Calu3 (cell line): ENCODE data around the gene CCDC121. TPM values are rescaled to one million over a fixed set of nuclear protein-coding genes. Genes with fewer than 3 reads are reported as not detected.
"Not testable (repeated sequence)": the region's sequence is repeated elsewhere in the genome, so short reads cannot be mapped to it uniquely, and the experiment has no call there.

Experiments used
- BruUV-seq: library from RNA; stranded (reverse); fragments of 400-500 nt; replicated peaks from 2 replicates; lab custom pipeline; 2021; lab: Mats Ljungman, UMichigan
- CTCF ChIA-PET: fragments of 300-600 bp; sonication (Branson Sonifier 250); formaldehyde crosslinking; loops from one replicate; lab custom pipeline; 2022; ENCODE audit warnings: antibody characterized with exemption; lab: Charles Lee
- DNase-seq: peaks from one replicate; pipeline ENCODE4 v3.0.0; 2022
- H3K27ac Mint-ChIP-seq: one replicate; pipeline ENCODE4 v1.8.0; 2022; ENCODE audit warnings: mixed read lengths; ENCODE audit not compliant: unreplicated experiment
- H3K27me3 Mint-ChIP-seq: one replicate; pipeline ENCODE4 v1.8.0; 2022; ENCODE audit warnings: mixed read lengths; ENCODE audit not compliant: unreplicated experiment
- H3K36me3 Mint-ChIP-seq: one replicate; pipeline ENCODE4 v1.8.0; 2022; ENCODE audit warnings: mild to moderate bottlenecking, moderate library complexity, mixed read lengths; ENCODE audit not compliant: insufficient read depth, unreplicated experiment
- H3K4me1 Mint-ChIP-seq: one replicate; pipeline ENCODE4 v1.8.0; 2022; ENCODE audit warnings: mild to moderate bottlenecking, low read depth, mixed read lengths; ENCODE audit not compliant: unreplicated experiment
- H3K4me3 Mint-ChIP-seq: one replicate; pipeline ENCODE4 v1.8.0; 2022; ENCODE audit warnings: mild to moderate bottlenecking, low read depth, moderate library complexity, mixed read lengths; ENCODE audit not compliant: unreplicated experiment
- H3K9me3 Mint-ChIP-seq: one replicate; pipeline ENCODE4 v1.8.0; 2022; ENCODE audit warnings: low read depth, mixed read lengths; ENCODE audit not compliant: unreplicated experiment
- intact Hi-C: fragments of 100-400 bp; cut with micrococcal nuclease; formaldehyde crosslinking; loops from one replicate; pipeline ENCODE4 v1.10.0; 2022; ENCODE audit not compliant: unreplicated experiment
- total RNA-seq: library from RNA; stranded (reverse); gene quantifications from 2 replicates; pipeline ENCODE4 v1.2.3, GENCODE V29; 2022
- TF ChIP-seq, protein P1 (sequence below): fragments of 200-600 bp; IDR thresholded peaks from one replicate; pipeline ENCODE4 v1.8.0; 2022; ENCODE audit warnings: antibody characterized with exemption; ENCODE audit not compliant: unreplicated experiment

The CCDC121 gene
- total RNA-seq, 1 experiment from 2014 or later = 6.3 TPM

DNA sequence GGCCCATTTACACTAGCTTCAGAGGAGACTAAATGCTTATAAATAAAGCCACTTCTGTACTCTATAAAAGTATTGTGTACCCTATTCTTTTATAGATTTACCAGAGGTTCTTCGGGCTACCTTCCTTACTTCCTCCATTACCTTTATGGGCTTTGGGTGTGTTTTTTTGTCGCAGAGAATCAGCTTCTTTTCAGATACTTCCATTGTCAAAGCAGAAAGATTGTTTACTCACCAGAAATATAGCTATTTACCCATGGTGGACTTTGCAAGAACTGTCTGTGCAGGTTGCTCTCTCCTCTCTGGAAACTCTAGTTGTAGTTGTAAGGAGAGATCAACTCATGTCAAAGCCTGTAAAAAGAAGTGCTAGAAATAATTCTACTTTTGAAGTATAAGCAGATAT, 14.8 kb downstream of the CCDC121 start:
- no TSS peak for BruUV-seq
- Mint-ChIP-seq H3K9me3 (no peaks in the 10 kb centered on the region), H3K27ac (no peak overlapping the region), H3K27me3 (no peaks in the 10 kb centered on the region), H3K36me3 (peaks cover 11% of the 10 kb centered on the region), H3K4me1 (no peaks in the 10 kb centered on the region), H3K4me3 (no peak overlapping the region)
- no peak for DNase-seq
- CTCF ChIA-PET = no interaction called here
- intact Hi-C loops = no loop called here
- TF ChIP-seq, protein P1, sequence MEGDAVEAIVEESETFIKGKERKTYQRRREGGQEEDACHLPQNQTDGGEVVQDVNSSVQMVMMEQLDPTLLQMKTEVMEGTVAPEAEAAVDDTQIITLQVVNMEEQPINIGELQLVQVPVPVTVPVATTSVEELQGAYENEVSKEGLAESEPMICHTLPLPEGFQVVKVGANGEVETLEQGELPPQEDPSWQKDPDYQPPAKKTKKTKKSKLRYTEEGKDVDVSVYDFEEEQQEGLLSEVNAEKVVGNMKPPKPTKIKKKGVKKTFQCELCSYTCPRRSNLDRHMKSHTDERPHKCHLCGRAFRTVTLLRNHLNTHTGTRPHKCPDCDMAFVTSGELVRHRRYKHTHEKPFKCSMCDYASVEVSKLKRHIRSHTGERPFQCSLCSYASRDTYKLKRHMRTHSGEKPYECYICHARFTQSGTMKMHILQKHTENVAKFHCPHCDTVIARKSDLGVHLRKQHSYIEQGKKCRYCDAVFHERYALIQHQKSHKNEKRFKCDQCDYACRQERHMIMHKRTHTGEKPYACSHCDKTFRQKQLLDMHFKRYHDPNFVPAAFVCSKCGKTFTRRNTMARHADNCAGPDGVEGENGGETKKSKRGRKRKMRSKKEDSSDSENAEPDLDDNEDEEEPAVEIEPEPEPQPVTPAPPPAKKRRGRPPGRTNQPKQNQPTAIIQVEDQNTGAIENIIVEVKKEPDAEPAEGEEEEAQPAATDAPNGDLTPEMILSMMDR = no peak

DNA sequence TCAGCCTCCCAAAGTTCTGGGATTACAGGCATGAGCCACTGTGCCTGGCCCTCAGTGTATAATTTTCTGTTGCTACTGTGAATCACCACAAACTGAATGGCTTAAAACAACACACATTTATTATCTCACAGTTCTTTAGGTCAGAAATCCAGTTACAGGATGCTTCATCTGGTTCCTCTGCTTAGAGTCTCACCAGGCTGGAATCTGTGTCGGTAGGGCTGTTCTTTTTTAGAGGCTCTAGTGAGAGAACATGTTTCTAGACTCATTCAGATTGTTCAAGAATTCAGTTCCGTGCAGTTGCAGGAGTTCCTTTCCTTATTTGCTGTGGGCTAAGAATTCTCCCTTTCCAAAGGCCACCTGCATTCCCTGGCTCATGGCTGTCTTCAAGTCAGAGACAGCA, 22.2 kb downstream of the CCDC121 start:
- H3K4me3 Mint-ChIP-seq = no peak overlapping the region
- TF ChIP-seq, protein P1 = no peak
- no TSS peak for BruUV-seq
- no peaks in the 10 kb centered on the region for H3K27me3 Mint-ChIP-seq
- H3K27ac Mint-ChIP-seq = no peak overlapping the region
- no peaks in the 10 kb centered on the region for H3K4me1 Mint-ChIP-seq
- H3K9me3 Mint-ChIP-seq = no peaks in the 10 kb centered on the region
- CTCF ChIA-PET = no interaction called here
- H3K36me3 Mint-ChIP-seq = peaks cover 21% of the 10 kb centered on the region
- DNase-seq = no peak
- intact Hi-C loops = no loop called here

DNA sequence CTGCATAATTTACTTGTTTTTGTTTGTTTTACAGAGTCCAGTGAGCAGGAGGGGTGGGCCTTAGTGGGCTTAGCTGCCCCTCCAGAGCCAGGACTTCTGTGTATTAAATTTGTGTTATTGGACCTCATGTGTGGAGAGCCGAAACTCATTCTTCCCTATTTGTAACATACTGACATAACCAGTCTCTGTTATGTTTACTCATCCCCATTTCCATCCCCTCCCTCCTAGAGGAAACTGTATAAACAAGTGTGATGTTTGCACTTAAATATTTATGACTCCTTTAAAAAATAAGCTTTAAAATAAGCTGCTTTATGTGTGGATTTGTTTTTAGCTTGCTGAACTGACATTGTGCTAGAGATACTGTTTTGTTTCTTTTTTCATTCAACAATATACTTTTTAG, 32.2 kb downstream of the CCDC121 start:
- Mint-ChIP-seq H3K36me3 (peaks cover 27% of the 10 kb centered on the region), H3K4me1 (peaks cover 15% of the 10 kb centered on the region), H3K27ac (no peak overlapping the region), H3K27me3 (no peaks in the 10 kb centered on the region), H3K4me3 (no peak overlapping the region), H3K9me3 (no peaks in the 10 kb centered on the region)
- DNase-seq = no peak
- no TSS peak for BruUV-seq
- TF ChIP-seq, protein P1 = no peak
- intact Hi-C loops = no loop called here
- CTCF ChIA-PET = interaction anchor here (0.6 to 1.0 kb wide), 2 partner anchors 9 to 74 kb away, joined by 3 to 5 read pairs; no protein-coding TSS in a partner anchor

DNA sequence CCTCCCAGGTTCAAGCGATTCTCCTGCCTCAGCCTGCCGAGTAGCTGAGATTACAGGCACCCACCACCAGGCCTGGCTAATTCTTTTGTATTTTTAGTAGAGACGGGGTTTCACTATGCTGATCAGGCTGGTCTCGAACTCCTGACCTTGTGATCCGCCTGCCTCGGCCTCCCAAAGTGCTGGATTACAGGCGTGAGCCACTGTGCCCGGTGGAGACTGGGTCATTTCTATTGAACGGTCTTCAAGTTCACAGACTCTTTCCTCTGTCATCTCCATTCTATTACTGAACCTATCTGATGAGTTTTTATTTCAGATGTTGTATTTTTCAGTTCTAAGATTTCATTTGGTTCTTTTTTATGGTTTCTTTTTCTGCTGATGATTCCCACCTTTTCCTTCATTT, 33.4 kb downstream of the CCDC121 start:
- H3K4me3 Mint-ChIP-seq, H3K9me3 Mint-ChIP-seq, intact Hi-C loops: not testable (repeated sequence)

DNA sequence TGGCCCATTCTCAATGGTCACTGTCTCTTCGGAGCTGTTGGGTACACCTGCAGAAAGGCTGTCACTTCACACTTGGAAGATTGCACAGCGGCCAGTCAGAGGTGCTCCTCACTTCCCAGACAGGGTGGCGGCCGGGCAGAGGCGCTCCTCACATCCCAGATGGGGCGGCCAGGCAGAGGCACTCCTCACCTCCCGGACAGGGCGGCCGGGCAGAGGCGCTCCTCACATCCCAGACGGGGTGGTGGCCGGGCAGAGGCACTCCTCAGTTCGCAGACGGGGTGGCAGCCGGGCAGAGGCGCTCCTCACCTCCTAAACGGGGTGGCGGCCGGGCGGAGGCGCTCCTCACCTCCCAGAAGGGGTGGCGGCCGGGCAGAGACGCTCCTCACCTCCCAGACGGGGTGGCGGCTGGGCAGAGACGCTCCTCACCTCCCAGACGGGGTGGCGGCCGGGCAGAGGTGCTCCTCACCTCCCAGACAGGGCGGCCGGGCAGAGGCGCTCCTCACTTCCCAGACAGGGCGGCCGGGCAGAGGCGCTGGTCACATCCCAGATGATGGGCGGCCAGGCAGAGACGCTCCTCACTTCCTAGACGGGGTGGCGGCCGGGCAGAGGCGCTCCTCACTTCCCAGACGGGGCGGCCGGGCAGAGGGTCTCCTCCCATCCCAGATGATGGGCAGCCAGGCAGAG, 34.6 kb downstream of the CCDC121 start:
- H3K27ac Mint-ChIP-seq, H3K27me3 Mint-ChIP-seq, H3K9me3 Mint-ChIP-seq, intact Hi-C loops, H3K4me3 Mint-ChIP-seq, BruUV-seq, CTCF ChIA-PET, DNase-seq: not testable (repeated sequence)
- Mint-ChIP-seq H3K36me3 (peaks cover 27% of the 10 kb centered on the region), H3K4me1 (peaks cover 15% of the 10 kb centered on the region)

More for the DNA sequence above, 33.4 kb downstream of the CCDC121 start:
- CTCF ChIA-PET, DNase-seq, H3K27me3 Mint-ChIP-seq, H3K27ac Mint-ChIP-seq, BruUV-seq: not testable (repeated sequence)
- peaks cover 27% of the 10 kb centered on the region for H3K36me3 Mint-ChIP-seq
- H3K4me1 Mint-ChIP-seq = peaks cover 15% of the 10 kb centered on the region
